ENCODE results near the gene CALHM4.

- TF ChIP-seq CTCF (conservative IDR thresholded peaks at IDR 0.05 in 1 of 2, IDR thresholded peaks at IDR 0.05 in 1 of 2; ENCODE audit: low read depth in 1 of 2, low read length in 2 of 2) (no peak), EZH2 (IDR thresholded peaks at IDR 0.05; ENCODE audit: low read length, missing control alignments) (no peak)
These were observed 29.3 kb upstream of the CALHM4 start for GRCh38 chr6:116524236-116524635.

Data from fibroblast of lung (primary cell).